22Rv1 (cell line): ENCODE measurements around the gene HNRNPH3.

Source experiments
- ZFX ChIP-seq: fragments of 450-650 bp; IDR thresholded peaks from 2 replicates; pipeline ENCODE4 v1.6.1; 2017; ENCODE audit warnings: antibody characterized with exemption, borderline replicate concordance
- TF ChIP-seq, protein P1 (sequence below): fragments of 450-650 bp; IDR thresholded peaks from 2 replicates; pipeline ENCODE4 v1.5.1; 2017; ENCODE audit warnings: mild to moderate bottlenecking

DNA sequence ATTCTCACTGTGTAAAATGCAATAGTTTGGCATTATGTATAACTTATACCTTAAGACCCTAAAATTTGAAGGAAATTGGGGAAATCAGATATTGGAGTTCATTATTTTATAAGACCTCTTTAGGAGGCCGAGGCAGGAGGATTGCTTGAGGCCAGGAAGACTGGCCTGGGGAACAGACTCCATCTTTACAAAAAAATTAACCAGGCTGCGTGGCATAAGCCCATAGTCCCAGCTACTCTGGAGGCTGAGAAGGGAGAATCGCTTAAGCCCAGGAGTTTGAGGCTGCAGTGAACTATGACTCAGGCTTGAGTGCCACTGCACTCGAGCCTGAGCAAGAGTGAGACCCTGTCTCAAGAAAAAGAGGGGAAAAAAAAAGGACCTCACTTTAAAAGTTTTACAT is 14.9 kb downstream of the HNRNPH3 start:
- no peak for TF ChIP-seq ZFX
- TF ChIP-seq, protein P1, sequence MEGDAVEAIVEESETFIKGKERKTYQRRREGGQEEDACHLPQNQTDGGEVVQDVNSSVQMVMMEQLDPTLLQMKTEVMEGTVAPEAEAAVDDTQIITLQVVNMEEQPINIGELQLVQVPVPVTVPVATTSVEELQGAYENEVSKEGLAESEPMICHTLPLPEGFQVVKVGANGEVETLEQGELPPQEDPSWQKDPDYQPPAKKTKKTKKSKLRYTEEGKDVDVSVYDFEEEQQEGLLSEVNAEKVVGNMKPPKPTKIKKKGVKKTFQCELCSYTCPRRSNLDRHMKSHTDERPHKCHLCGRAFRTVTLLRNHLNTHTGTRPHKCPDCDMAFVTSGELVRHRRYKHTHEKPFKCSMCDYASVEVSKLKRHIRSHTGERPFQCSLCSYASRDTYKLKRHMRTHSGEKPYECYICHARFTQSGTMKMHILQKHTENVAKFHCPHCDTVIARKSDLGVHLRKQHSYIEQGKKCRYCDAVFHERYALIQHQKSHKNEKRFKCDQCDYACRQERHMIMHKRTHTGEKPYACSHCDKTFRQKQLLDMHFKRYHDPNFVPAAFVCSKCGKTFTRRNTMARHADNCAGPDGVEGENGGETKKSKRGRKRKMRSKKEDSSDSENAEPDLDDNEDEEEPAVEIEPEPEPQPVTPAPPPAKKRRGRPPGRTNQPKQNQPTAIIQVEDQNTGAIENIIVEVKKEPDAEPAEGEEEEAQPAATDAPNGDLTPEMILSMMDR = no peak
